NCI-H1417 treated with DMSO at 0.1 percent for 48 hours (cell line): ENCODE results near the gene ACSL6.

Source experiments
- DNase-seq: peaks from one replicate; lab custom pipeline; 2025; lab: John Stamatoyannopoulos, UW

ACSL6 gene

GRCh38 chr5:131979816-131980215 lies 31.6 kb downstream of the ACSL6 start:
- no peak for DNase-seq

- no peak for DNase-seq
Observed at GRCh38 chr5:131977212-131977604, 34.2 kb downstream of the ACSL6 start.

DNA sequence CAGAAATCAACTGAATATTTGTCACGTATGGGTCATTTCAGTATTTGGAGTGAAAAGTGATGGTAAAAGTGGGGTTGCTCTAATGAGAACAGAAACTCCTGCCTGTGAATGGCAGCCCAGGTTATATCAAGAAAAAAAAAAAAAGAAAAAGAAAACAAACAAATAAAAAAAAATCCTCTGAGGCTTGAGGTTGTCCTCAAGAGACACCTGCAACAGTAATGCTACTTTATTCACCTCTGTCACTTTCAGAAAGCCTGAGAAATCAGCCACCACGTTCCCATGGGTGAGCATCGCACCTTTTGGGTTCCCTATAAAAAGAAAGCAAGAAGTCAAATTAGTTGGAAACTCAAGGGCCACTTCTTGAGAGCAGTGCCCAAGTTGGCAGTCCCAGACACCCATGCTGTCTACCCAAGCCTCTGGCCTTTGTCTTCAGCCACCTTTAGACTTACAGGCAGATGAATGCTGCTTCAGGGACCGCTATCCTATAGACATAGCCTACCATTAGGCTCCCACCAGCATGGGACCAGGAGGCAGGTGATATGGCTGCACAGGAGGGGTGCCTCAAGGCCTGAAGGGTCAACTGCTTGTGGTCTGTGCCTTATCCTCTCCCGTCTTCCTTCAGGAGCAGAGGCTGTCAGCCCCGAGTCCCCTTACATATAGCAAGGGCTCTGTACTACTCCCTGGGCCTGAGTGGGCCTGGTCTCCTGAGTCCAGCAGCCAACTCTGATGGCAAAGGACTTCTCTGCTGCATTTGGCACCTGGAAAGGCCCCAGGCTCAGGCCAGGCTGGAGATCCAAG lies 34.8 kb downstream of the ACSL6 start:
- DNase-seq = no peak

- no peak for DNase-seq
Observed at GRCh38 chr5:131974956-131975726, 36.3 kb downstream of the ACSL6 start.

DNA sequence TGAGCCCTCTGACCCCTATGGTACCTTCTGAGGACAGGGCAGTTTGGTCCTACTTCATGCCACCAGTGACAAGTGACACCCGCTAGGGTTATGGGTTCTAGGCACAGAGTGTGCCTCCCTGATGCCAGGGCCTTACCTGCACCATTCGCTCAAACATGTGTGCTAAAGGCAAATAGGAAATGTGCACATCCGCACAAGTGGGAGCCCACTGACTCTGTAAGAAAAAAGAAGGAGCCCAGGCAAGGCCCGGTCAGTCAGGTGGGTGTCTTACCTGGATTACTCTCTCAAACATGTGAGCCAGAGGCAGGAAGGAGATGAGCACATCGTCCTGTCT lies 36.9 kb downstream of the ACSL6 start:
- DNase-seq = no peak

- no peak for DNase-seq
Observed at GRCh38 chr5:131974016-131974415, 37.4 kb downstream of the ACSL6 start.

- no peak for DNase-seq
Observed at GRCh38 chr5:131973089-131973712, 38.3 kb downstream of the ACSL6 start.

- no peak for DNase-seq
Observed at GRCh38 chr5:131968396-131968954, 43.0 kb downstream of the ACSL6 start.

DNA sequence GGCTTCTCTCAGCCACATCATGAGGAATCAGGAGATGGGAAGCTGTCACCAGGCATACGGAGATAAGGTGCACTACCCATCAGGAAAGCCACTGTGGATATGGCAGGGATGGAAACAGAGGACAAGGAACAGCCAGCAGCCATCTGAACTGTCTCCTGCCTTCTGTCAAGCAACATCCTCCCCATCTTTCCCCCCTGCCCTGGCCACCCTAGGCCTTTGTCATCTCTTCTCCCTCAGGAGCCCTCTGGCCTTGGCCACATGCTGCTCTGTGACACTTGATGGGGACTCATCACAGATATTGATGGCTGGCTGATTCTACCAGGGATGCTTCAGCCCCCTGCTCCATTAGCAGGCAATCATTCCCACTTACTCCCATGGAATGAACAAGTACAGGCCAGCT lies 44.9 kb downstream of the ACSL6 start:
- DNase-seq = no peak

DNA sequence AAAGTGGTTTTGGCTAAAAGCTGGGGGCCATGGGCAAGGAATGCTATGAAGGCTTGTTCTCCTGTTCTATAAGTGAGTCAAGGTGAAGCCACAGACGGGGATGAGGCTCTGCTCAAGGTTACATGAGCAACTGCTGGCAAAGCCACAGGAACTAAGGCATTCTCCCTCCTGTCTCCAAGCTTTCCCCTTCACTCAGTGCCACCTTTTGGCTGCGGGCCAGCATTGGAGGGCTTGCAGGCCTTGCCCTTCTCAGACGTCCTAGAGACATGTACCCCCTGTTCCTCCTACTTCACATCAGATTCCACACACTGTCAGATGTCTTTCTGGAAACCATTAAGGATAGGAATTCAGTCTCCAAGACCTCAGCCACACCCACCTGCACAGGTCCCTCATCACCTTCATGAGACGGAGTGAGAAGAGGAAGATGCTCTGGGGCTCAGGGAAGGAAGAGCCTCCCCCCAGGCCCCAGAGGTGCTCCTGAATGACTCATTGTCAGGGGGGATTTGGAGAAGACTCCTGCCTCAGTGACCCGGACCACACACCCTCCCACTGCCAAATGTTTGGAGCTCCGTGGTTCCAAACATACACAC lies 45.5 kb downstream of the ACSL6 start:
- DNase-seq = no peak

- no peak for DNase-seq
Observed at GRCh38 chr5:131959906-131960305, 51.6 kb downstream of the ACSL6 start.

- DNase-seq = no peak
Observed at GRCh38 chr5:131959136-131959535, 52.3 kb downstream of the ACSL6 start.

- no peak for DNase-seq
Observed at GRCh38 chr5:131957721-131958441, 53.6 kb downstream of the ACSL6 start.

DNA sequence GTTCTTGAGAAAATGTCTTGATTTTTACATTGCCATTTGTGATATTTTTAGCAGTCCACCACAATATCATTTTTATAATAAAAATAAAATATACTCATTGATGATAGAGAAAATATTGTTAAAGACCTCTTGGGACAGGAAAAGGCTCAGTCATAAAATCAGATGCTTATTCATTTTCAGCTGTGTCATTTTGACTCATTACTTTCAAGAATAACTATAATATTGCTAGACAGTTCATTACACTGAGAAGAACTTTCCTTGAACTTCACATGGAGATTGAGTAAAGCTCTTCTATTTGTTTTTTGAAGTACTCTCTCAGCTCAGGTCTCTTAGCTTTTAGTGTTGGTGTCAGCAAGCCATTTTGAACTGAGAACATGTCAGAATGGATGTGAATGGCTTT lies 57.5 kb downstream of the ACSL6 start:
- DNase-seq = no peak

DNA sequence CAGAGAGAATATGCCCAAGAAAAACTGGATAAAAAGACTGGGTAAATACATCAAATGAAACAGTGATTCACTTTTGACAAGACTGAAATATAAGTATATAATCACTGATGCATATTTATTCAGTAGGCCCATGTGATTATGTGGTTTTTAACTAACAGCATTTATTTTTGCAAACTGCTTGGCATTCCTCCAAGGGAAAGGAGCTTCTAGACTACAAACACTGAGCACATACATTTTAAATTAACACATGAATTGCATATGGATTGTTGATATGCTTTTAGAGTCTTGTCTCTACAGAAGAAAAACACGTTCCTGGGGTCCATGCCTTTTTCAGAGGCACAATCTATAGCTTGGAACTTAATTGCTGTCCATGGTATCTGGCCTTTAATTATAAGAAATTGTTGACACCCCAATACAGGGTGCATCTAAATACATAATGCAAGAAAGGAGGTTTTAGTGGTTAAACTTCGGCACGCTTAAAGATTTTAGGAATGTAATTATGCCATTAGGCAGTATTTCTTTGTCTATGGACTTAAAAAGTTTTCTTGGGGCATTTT lies 59.1 kb downstream of the ACSL6 start:
- DNase-seq = no peak

GRCh38 chr5:131950706-131951105 lies 60.8 kb downstream of the ACSL6 start:
- DNase-seq = no peak

DNA sequence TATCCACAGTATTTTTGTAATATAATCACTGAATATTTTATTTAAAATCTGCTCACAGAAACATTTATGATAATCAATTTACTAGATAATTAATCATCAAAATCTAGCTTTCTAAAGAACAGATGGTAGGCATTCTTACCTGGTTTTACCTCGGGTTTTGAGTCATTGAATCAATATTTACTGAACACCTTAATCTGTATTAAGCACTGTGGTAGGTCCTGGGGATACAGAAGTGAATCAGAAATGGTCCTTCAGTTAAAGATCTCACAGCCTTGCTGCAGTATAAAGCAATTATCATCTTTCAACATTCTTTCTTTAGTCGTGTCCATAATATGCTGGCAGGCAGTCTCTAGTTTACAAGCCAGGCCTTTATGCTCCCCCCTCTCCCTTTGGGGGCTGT lies 64.0 kb downstream of the ACSL6 start:
- no peak for DNase-seq

DNA sequence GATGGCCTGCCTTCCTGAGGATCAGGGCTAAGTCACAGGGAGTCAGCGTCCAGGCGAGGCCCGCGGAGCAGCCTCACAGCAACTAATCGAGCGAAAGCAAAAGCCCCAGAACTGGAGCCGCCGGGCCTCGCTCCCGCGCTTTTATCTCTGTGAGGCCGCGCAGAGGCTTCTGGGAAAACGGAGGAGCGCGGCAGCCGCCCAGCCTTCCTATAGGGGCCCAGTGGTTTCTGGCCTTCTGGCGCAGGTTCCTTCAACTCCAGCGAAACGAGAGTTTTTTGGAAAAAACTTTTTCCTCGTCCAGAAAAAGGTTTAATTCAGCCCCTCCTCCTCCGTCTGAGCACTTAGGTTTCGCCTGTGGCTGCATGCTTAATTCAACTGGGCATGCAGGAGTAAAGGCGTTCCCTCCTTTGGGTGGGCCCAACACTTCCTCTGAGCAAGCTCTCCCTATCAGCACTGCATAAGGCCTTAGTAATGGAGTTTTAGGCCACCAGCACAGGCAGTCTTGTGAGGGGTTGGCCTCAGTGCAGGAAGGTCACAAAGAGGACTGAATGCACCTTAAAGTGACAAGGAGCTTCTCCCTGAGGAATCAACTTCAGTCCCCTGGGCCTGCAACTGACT lies 65.8 kb downstream of the ACSL6 start, which contains the start of gene MEIKIN:
MEIKIN (minus strand) TSS at position 113 of the 618 bp plus-strand sequence. CDS start 158 bp downstream, outside the sequence.
- DNase-seq = no peak

- no peak for DNase-seq
Observed at GRCh38 chr5:131944702-131945550, 66.5 kb downstream of the ACSL6 start.

DNA sequence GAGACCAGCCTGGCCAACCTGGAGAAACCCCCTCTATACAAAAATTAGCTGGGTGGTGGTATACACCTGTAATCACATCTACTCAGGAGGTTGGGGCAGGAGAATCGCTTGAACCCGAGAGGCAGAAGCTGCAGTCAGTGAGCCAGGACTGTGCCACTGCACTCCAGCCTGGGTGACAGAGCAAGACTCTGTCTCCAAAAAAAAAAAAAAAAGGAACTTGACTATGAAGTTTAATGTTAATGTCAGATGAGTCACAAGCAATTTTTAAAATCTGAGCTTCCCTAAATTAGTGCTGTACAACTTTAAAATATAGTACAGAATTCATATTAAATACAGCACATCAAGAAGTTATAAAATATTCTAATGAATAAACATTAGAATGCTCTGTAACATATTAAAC lies 67.5 kb downstream of the ACSL6 start:
- no peak for DNase-seq
